Germinal center (tissue), 1 donor: ENCODE measurements around the gene CATSPER4.
A peak's percentile ranks its signal among the peaks of the same experiment; 100 is the strongest.

Experiments used
- DNase-seq: peaks from one replicate; pipeline ENCODE4 v3.0.0; 2012; ENCODE audit warnings: mixed read lengths, low spot score

CATSPER4 gene

GRCh38 chr1:26164861-26165842 is 25.2 kb upstream of the CATSPER4 start:
- no peak for DNase-seq

- DNase-seq: no peak
Measured at GRCh38 chr1:26166719-26167281, 23.6 kb upstream of the CATSPER4 start.

- DNase-seq: no peak
Measured at GRCh38 chr1:26168410-26169197, 21.8 kb upstream of the CATSPER4 start, which contains the start of gene C1orf232. Gene C1orf232, minus strand, starts transcription at chr1:26168963. Its CDS starts 464 bp downstream, at chr1:26168499.

- no peak for DNase-seq
Measured at GRCh38 chr1:26169198-26169554, 21.2 kb upstream of the CATSPER4 start.

GRCh38 chr1:26169669-26170471 is 20.5 kb upstream of the CATSPER4 start, which contains the start of gene ZNF593:
Gene ZNF593, plus strand, starts transcription at chr1:26169908. Its CDS starts 76 bp downstream, at chr1:26169984.
- peak; percentile 97 for DNase-seq

- DNase-seq: no peak
Measured at GRCh38 chr1:26170472-26170821, 20.0 kb upstream of the CATSPER4 start.

- no peak for DNase-seq
Measured at GRCh38 chr1:26171084-26172072, 19.0 kb upstream of the CATSPER4 start, which contains the start of gene ZNF593OS. Gene ZNF593OS, minus strand, starts transcription at chr1:26171832. Its CDS starts 171 bp downstream, at chr1:26171661.

- DNase-seq: no peak
Measured at GRCh38 chr1:26175346-26175745, 15.1 kb upstream of the CATSPER4 start.

- no peak for DNase-seq
Measured at GRCh38 chr1:26177182-26177684, 13.2 kb upstream of the CATSPER4 start, which contains the start of gene CNKSR1. Gene CNKSR1, plus strand, starts transcription at chr1:26177491. Its CDS starts 57 bp downstream, at chr1:26177548.

- DNase-seq: no peak
Measured at GRCh38 chr1:26180010-26180506, 10.3 kb upstream of the CATSPER4 start.

- no peak for DNase-seq
Measured at GRCh38 chr1:26181586-26182382, 8.6 kb upstream of the CATSPER4 start.

GRCh38 chr1:26182383-26182696 is 8.1 kb upstream of the CATSPER4 start:
- no peak for DNase-seq

- DNase-seq: no peak
Measured at GRCh38 chr1:26184086-26184485, 6.3 kb upstream of the CATSPER4 start.

- no peak for DNase-seq
Measured at GRCh38 chr1:26184883-26185282, 5.5 kb upstream of the CATSPER4 start.

GRCh38 chr1:26187882-26188281 is 2.5 kb upstream of the CATSPER4 start:
- DNase-seq: no peak

GRCh38 chr1:26188477-26188876 is 1.9 kb upstream of the CATSPER4 start:
- no peak for DNase-seq

- DNase-seq: no peak
Measured at GRCh38 chr1:26189331-26189730, 1.1 kb upstream of the CATSPER4 start.

GRCh38 chr1:26189751-26190275 is 589 bp upstream of the CATSPER4 start:
- no peak for DNase-seq

GRCh38 chr1:26191739-26192138 is 1.3 kb downstream of the CATSPER4 start:
- DNase-seq: no peak
